HepG2 (cell line): ENCODE data around the gene ALPL. TPM values are rescaled to one million over a fixed set of nuclear protein-coding genes. Genes with fewer than 3 reads are reported as not detected.
A peak's percentile ranks its signal among the peaks of the same experiment; 100 is the strongest.

Experiments used
- ATAC-seq: fragments of 200-7000 bp; cut with Tn5 transposase; 3 replicates; pipeline ENCODE4 v1.9.1; 2020; ENCODE audit warnings: mild to moderate bottlenecking, moderate library complexity
- BruUV-seq: library from RNA; stranded (reverse); fragments of 400-500 nt; replicated peaks from 2 replicates; lab custom pipeline; 2021; lab: Mats Ljungman, UMichigan
- CTCF ChIA-PET: fragments of 300-600 bp; formaldehyde crosslinking; extraction: SDS; loops from one replicate; lab custom pipeline; 2021; ENCODE audit warnings: low total read pairs, inconsistent platforms, low intra/inter-chr PET ratio; lab: Yijun Ruan, JAX
- POLR2A ChIA-PET: fragments of 350-600 bp; sonication (Branson Sonifier 250); formaldehyde crosslinking; loops from one replicate; lab custom pipeline; 2020; ENCODE audit warnings: antibody characterized with exemption, inconsistent platforms; lab: Yijun Ruan, JAX
- DNase-seq: peaks from one replicate; pipeline ENCODE4 v3.0.0-alpha.2; 2015; ENCODE audit warnings: low spot score
- FAIRE-seq: peaks from 3 replicates; lab custom pipeline; 2011; peaks lifted over from hg19 to GRCh38; lab: Jason Lieb, UNC
- H2AFZ ChIP-seq: one replicate; pipeline ENCODE4 v1.6.1; 2011; ENCODE audit warnings: low read length, inconsistent platforms
- H3K27ac ChIP-seq: fragments of 300-600 bp; 3 replicates; pipeline ENCODE4 v1.8.0; 2011; ENCODE audit warnings: mixed run types, mild to moderate bottlenecking, mixed read lengths, low read length, inconsistent platforms; ENCODE audit not compliant: insufficient read depth; ENCODE audit errors: extremely low read length
- H3K27me3 ChIP-seq, 2 experiments: fragments of 200-600 bp in 1 of 2; 2 replicates in 1 of 2; 3 replicates in 1 of 2; pipeline versions ENCODE4 v1.6.0 to v1.8.0; 2011; ENCODE audit warnings: low read length in 2 of 2, mild to moderate bottlenecking in 2 of 2, moderate library complexity in 2 of 2, inconsistent platforms in 1 of 2; ENCODE audit not compliant: insufficient read depth in 2 of 2, control insufficient read depth in 1 of 2
- H3K36me3 ChIP-seq, 2 experiments: fragments of 200-600 bp in 1 of 2; replicated peaks in 1 of 2; 2 replicates in 1 of 2; 3 replicates in 1 of 2; pipeline versions ENCODE4 v1.5.1 to v1.8.0; 2011; ENCODE audit warnings: low read length in 2 of 2, inconsistent platforms in 1 of 2; ENCODE audit not compliant: insufficient read depth in 2 of 2, control insufficient read depth in 1 of 2
- H3K4me1 ChIP-seq: 2 replicates; pipeline ENCODE4 v1.5.1; 2012; ENCODE audit warnings: low read length, inconsistent platforms; ENCODE audit not compliant: insufficient read depth
- H3K4me2 ChIP-seq: 2 replicates; pipeline ENCODE4 v1.6.0; 2011; ENCODE audit warnings: low read depth, low read length, inconsistent platforms
- H3K4me3 ChIP-seq, 3 experiments: fragments of 200-600 bp in 1 of 3; sonication (generic), shearing (Covaris generic) in 1 of 3; replicated peaks in 1 of 3; 2 replicates each; pipeline ENCODE4 v1.5.1; 2011 to 2016; ENCODE audit warnings: low read length in 3 of 3, inconsistent platforms in 2 of 3, low read depth in 2 of 3, mild to moderate bottlenecking in 2 of 3, control low read depth in 1 of 3, mixed read lengths in 1 of 3; ENCODE audit not compliant: insufficient read depth in 1 of 3
- H3K79me2 ChIP-seq: one replicate; pipeline ENCODE4 v1.6.1; 2011; ENCODE audit warnings: low read length, inconsistent platforms; ENCODE audit not compliant: insufficient read depth
- H3K9ac ChIP-seq: 2 replicates; pipeline ENCODE4 v1.6.0; 2011; ENCODE audit warnings: mild to moderate bottlenecking, low read depth, low read length, inconsistent platforms; ENCODE audit not compliant: insufficient read depth
- H3K9me3 ChIP-seq: 2 replicates; pipeline ENCODE4 v1.5.1; 2012; ENCODE audit warnings: mild to moderate bottlenecking, low read length
- H4K20me1 ChIP-seq: 2 replicates; pipeline ENCODE4 v1.6.0; 2011; ENCODE audit warnings: inconsistent platforms, mild to moderate bottlenecking, low read length, moderate library complexity; ENCODE audit not compliant: insufficient read depth
- ATF4 ChIP-seq, 2 experiments: fragments of 450-650 bp in 1 of 2; sonication (generic) in 1 of 2; formaldehyde crosslinking; IDR thresholded peaks; 2 replicates each; pipeline versions ENCODE4 v1.5.0 to v1.8.0; 2020 to 2022; ENCODE audit warnings: mild to moderate bottlenecking in 1 of 2, missing genetic modification reagents in 1 of 2
- CEBPB ChIP-seq: IDR thresholded peaks from 2 replicates; pipeline ENCODE4 v1.6.1; 2011; ENCODE audit warnings: low read depth, low read length, improper control_type of control experiment, borderline replicate concordance
- ETV6 ChIP-seq: sonication (generic); formaldehyde crosslinking; conservative IDR thresholded peaks from 2 replicates; pipeline ENCODE4 v1.4.0; 2020; ENCODE audit warnings: missing genetic modification reagents
- MAZ ChIP-seq, 2 experiments: sonication (generic) in 1 of 2; formaldehyde crosslinking in 1 of 2; IDR thresholded peaks; 2 replicates each; pipeline versions ENCODE4 v1.5.0 to v1.6.1; 2012 to 2020; ENCODE audit warnings: low read depth in 2 of 2, mild to moderate bottlenecking in 2 of 2, borderline replicate concordance in 1 of 2, improper control_type of control experiment in 1 of 2, low read length in 1 of 2, missing genetic modification reagents in 1 of 2, moderate library complexity in 1 of 2
- PHF21A ChIP-seq: sonication (generic); formaldehyde crosslinking; IDR thresholded peaks from 2 replicates; pipeline ENCODE4 v1.5.0; 2020; ENCODE audit warnings: mild to moderate bottlenecking, missing genetic modification reagents
- RARA ChIP-seq: IDR thresholded peaks from 2 replicates; pipeline ENCODE4 v1.6.1; 2016; ENCODE audit warnings: missing genetic modification reagents, missing compliant biosample characterization
- RCOR2 ChIP-seq: IDR thresholded peaks from 2 replicates; pipeline ENCODE4 v1.6.1; 2016; ENCODE audit warnings: missing biosample characterization, missing genetic modification reagents
- SYNCRIP ChIP-seq: fragments of 200-400 bp; formaldehyde crosslinking; IDR thresholded peaks from 2 replicates; pipeline ENCODE4 v1.6.1; 2018; ENCODE audit warnings: mild to moderate bottlenecking, low read depth, low read length; ENCODE audit not compliant: insufficient read depth
- TARDBP ChIP-seq: sonication (generic); formaldehyde crosslinking; IDR thresholded peaks from 2 replicates; pipeline ENCODE4 v1.8.0; 2022; ENCODE audit warnings: mild to moderate bottlenecking, missing genetic modification reagents
- ZFY ChIP-seq: sonication (generic); formaldehyde crosslinking; IDR thresholded peaks from 2 replicates; pipeline ENCODE4 v1.4.0; 2020; ENCODE audit warnings: missing genetic modification reagents
- ZNF276 ChIP-seq: sonication (generic); formaldehyde crosslinking; IDR thresholded peaks from 2 replicates; pipeline ENCODE4 v1.4.0; 2020; ENCODE audit warnings: mild to moderate bottlenecking, low read depth, missing genetic modification reagents
- ZNF3 ChIP-seq: IDR thresholded peaks from 2 replicates; pipeline ENCODE4 v1.7.0; 2017; ENCODE audit warnings: inconsistent platforms
- ZNF432 ChIP-seq: sonication (generic); formaldehyde crosslinking; IDR thresholded peaks from 2 replicates; pipeline ENCODE4 v1.5.0; 2020; ENCODE audit warnings: missing genetic modification reagents, mild to moderate bottlenecking, borderline replicate concordance
- ZNF556 ChIP-seq: sonication (generic); formaldehyde crosslinking; IDR thresholded peaks from 2 replicates; pipeline ENCODE4 v1.4.0; 2020; ENCODE audit warnings: mild to moderate bottlenecking, missing genetic modification reagents, borderline replicate concordance
- ZNF768 ChIP-seq: sonication (generic); formaldehyde crosslinking; IDR thresholded peaks from 2 replicates; pipeline ENCODE4 v1.4.0; 2020; ENCODE audit warnings: missing genetic modification reagents
- ZSCAN20 ChIP-seq: sonication (generic); formaldehyde crosslinking; IDR thresholded peaks from 2 replicates; pipeline ENCODE4 v1.4.0; 2020; ENCODE audit warnings: missing genetic modification reagents, mild to moderate bottlenecking, borderline replicate concordance
- WGBS: methylation state at CpG from one replicate; pipeline ENCODE4 v1.1.6; 2017; ENCODE audit warnings: low lambda C conversion rate; 5-methylcytosine and 5-hydroxymethylcytosine counted together
- in situ Hi-C: cut with HindIII; loops from 2 replicates; pipeline ENCODE4 v1.10.0; 2017; ENCODE audit warnings: low pct_unique_long_range_greater_than_20kb; ENCODE audit not compliant: extremely low pct_ligation_motif_present
- intact Hi-C: fragments of 100-400 bp; cut with micrococcal nuclease; formaldehyde crosslinking; loops from one replicate; pipeline ENCODE4 v1.10.0; 2022; ENCODE audit not compliant: unreplicated experiment
- polyA plus RNA-seq, 8 experiments: library from polyadenylated mRNA; depleted of rRNA in 3 of 8; stranded (reverse) in 7 of 8; unstranded in 1 of 8; fragments of >200 nt; fragmentation: Illumina TruSeq in 4 of 8; extraction: Trizol in 4 of 8; gene quantifications; 2 replicates each; pipeline versions ENCODE4 v1.2.1 to v1.2.3, GENCODE V29; 2011 to 2016; ENCODE audit warnings: low read depth in 4 of 8, missing spikeins in 1 of 8, mixed read lengths in 1 of 8; ENCODE audit not compliant: insufficient read depth in 1 of 8
- total RNA-seq, 5 experiments: library from RNA; depleted of rRNA; stranded (reverse); fragments of >200 nt; fragmentation: Illumina TruSeq; extraction: Trizol; gene quantifications; 2 replicates each; pipeline ENCODE4 v1.2.3, GENCODE V29; 2016; ENCODE audit warnings: low read depth in 1 of 5

Gene ALPL
- total and polyA plus RNA-seq, 2 of the 13 experiments (the other 11 are each of a cell fraction or from before 2014, with no cell fraction given) = 0.12 TPM; not detected in 1

DNA sequence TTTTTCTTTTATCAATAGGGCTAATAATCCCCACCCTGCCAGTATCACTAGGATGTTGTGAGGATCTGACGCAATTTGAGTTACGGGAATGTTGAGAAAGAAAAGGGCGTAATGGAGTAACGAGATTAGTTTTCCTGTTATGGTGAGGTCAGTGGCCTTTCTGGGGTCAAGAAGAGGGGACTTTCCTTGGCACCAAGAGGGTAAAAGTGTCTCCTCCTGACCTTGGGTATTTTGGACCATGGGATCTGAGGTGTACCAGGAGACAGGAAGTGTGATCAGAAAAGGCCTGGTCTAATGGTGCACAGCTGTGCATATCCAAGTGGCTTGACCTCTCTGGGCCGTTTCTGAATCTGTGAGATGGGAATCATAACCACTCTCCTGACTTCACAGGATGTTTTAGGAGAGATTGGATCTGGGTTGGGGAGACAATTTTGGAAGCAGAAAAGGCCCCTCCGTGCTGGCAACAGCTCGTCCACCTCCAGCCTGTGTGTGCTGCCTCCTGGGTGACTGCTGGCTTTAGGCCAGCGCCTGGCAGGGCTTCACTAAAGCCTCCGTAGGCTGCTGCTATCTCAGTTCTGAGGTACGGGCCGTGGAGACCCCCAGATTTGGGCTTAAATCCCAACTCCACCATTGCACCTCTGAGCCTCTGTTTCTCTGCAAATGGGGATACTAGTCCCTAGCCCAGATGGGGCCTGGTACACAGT lies 37.1 kb downstream of the ALPL start:
- no peaks in the 10 kb centered on the region for H3K36me3 ChIP-seq
- no peaks in the 10 kb centered on the region for H3K9me3 ChIP-seq
- in situ Hi-C loops = no loop called here
- peaks cover 5 to 68% of the 10 kb centered on the region in 2 experiments for H3K27me3 ChIP-seq
- POLR2A ChIA-PET = no interaction called here
- no peak for DNase-seq
- no peak for TF ChIP-seq ZNF3
- 0 out of 2 replicates have a peak, but pooled peaks have one; percentile 18 for TF ChIP-seq RARA (CRISPR knock-in tag)
- TF ChIP-seq ATF4 (CRISPR knock-in tag; IDR thresholded peaks at IDR 0.05) = 0 out of 4 replicates have a peak, but pooled peaks of 1 of the 2 experiments have one; percentile 35
- TF ChIP-seq ETV6 (CRISPR knock-in tag) = no peak
- TF ChIP-seq ZNF768 = peak; percentile 87
- TF ChIP-seq CEBPB = peak; percentile 65; the same call in 1 of the 2 replicates
- TF ChIP-seq SYNCRIP = no peak
- TF ChIP-seq, all 625 proteins: peak for 4
- no peak overlapping the region for H2AFZ ChIP-seq
- peaks cover 20% of the 10 kb centered on the region for H3K4me1 ChIP-seq
- no TSS peak for BruUV-seq
- no peak overlapping the region for H3K9ac ChIP-seq
- CTCF ChIA-PET = no interaction called here
- intact Hi-C loops = no loop called here
- H3K4me3 ChIP-seq = no peak overlapping the region
- H3K27ac ChIP-seq = no peak overlapping the region
- ATAC-seq = no peak
- H3K79me2 ChIP-seq = no peaks in the 10 kb centered on the region
- no peaks in the 10 kb centered on the region for H4K20me1 ChIP-seq
- WGBS = 13% methylated on average over 5 of the region's 11 CpGs
- no peak overlapping the region for H3K4me2 ChIP-seq
- FAIRE-seq = no peak

- H3K9me3 ChIP-seq = no peaks in the 10 kb centered on the region
- no TSS peak for BruUV-seq
- ATAC-seq (no peak; the same call in 2 of the 3 replicates), DNase-seq (no peak), FAIRE-seq (no peak)
- peaks cover 5 to 57% of the 10 kb centered on the region in 2 experiments for H3K27me3 ChIP-seq
- no peaks in the 10 kb centered on the region for H3K79me2 ChIP-seq
- H3K9ac ChIP-seq = no peak overlapping the region
- 64% methylated on average over 6 of the region's 11 CpGs for WGBS
- H3K27ac ChIP-seq = no peak overlapping the region
- no peaks in the 10 kb centered on the region for H4K20me1 ChIP-seq
- H3K4me3 ChIP-seq = no peak overlapping the region
- no peak overlapping the region for H2AFZ ChIP-seq
- ChIA-PET POLR2A (no interaction called here), CTCF (no interaction called here)
- H3K4me1 ChIP-seq = peaks cover 21% of the 10 kb centered on the region
- in situ Hi-C loops = no loop called here
- no peaks in the 10 kb centered on the region for H3K36me3 ChIP-seq
- intact Hi-C loops = no loop called here
- no peak overlapping the region for H3K4me2 ChIP-seq
- TF ChIP-seq TARDBP (CRISPR knock-in tag) = no peak
- no peak for TF ChIP-seq ZFY
- TF ChIP-seq ZNF276 = no peak
- no peak for TF ChIP-seq RCOR2 (CRISPR knock-in tag)
- no peak for TF ChIP-seq ZSCAN20 (CRISPR knock-in tag)
- no peak for TF ChIP-seq PHF21A (CRISPR knock-in tag)
- no peak for TF ChIP-seq ZNF432 (CRISPR knock-in tag)
- TF ChIP-seq ZNF556 (CRISPR knock-in tag) = no peak
- no peak for TF ChIP-seq MAZ (IDR thresholded peaks at IDR 0.05; ENCODE audit: borderline replicate concordance, low read depth, low read length)
- no peak for TF ChIP-seq MAZ (CRISPR knock-in tag; IDR thresholded peaks at IDR 0.05; ENCODE audit: low read depth)
Observed at GRCh38 chr1:21547876-21548275, 38.7 kb downstream of the ALPL start.
